Right forelimb (tissue), 1 donor: ENCODE measurements around the gene XYLT1.
"Not testable (repeated sequence)": the region's sequence is repeated elsewhere in the genome, so short reads cannot be mapped to it uniquely, and the experiment has no call there.

Experiments used
- DNase-seq: peaks from one replicate; pipeline ENCODE4 v3.0.0-alpha.2; 2018

The XYLT1 gene

DNA sequence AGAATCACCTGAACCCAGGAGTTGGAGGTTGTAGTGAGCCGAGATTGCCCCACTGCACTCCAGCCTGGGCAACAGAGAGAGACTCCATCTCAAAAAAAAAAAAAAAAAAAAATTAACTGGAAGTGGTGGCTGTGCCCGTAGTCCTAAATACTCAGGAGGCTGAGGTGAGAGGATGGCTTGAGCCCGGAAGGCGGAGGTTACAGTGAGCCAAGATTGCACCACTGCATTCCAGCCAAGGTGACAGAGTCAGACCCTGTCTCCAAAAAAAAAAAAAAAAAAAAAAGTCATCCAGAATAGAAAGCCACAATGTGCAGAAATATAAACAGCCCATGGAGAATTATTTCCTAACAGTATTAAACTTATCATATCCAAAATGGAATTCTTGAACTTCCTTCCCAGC is 11.6 kb upstream of the XYLT1 start:
- not testable (repeated sequence) for DNase-seq

DNA sequence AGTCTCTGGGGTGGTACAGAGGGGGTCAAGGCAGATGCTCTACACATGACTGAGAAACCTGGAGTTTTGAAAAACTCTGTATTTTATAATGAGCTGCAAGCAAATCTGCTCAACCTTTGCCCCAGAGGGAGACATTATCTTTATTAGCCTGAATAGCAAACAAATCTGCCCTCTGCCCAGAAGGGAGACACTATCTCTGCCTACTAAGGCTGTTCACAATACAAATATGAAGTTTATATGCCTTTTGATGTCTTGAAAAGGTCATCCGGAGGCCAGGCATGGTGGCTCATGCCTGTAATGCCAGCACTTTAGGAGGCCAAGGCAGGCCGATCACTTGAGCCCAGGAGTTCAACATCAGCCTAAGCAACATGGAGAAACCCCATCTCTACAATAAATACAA is 11.0 kb upstream of the XYLT1 start:
- no peak for DNase-seq

- not testable (repeated sequence) for DNase-seq
Observed at GRCh38 chr16:17477260-17477545, 6.4 kb upstream of the XYLT1 start.

- peak; percentile 54 for DNase-seq
Observed at GRCh38 chr16:17476414-17477259, 5.9 kb upstream of the XYLT1 start.

DNA sequence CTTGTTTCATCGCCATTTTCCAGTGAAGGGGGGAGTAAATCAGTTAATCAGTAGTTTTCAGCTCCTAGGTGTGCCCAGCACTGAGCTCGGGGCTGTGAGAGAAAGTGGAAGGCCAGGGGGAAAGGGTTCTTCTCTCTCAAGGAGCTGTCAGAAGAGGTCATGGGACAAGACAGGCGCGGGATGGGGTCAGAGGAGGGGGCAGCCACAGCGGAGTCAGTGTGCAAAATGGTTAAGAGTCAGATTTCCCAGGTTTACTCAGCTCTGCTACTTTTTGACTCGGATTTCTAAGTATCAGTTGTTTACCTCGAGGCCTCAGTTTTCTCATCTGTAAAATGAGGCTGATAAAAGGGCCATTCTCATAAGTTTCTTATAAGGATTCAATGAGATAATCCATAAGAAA is 4.3 kb upstream of the XYLT1 start:
- no peak for DNase-seq

- no peak for DNase-seq
Observed at GRCh38 chr16:17474572-17474971, 3.8 kb upstream of the XYLT1 start.

DNA sequence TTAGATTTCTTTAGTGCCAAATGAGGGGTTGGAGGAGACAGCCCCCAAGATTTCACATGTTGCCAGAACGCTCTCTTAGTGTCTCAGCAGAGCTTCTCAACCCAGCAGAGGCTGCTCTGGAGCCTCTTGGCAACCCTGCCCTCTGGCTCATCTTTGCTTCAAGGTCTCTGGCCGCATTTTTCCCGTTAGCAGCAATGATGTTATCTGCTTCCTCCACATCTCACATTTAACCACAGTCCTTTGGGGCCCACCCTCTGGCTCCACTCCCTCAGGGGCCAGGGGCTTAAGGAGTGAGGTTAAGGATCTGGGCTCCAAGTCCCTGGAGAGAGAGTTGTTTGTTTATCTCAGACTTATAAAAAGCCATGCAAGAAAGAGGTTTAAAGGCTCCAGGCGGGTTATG is 3.3 kb upstream of the XYLT1 start:
- DNase-seq: no peak

DNA sequence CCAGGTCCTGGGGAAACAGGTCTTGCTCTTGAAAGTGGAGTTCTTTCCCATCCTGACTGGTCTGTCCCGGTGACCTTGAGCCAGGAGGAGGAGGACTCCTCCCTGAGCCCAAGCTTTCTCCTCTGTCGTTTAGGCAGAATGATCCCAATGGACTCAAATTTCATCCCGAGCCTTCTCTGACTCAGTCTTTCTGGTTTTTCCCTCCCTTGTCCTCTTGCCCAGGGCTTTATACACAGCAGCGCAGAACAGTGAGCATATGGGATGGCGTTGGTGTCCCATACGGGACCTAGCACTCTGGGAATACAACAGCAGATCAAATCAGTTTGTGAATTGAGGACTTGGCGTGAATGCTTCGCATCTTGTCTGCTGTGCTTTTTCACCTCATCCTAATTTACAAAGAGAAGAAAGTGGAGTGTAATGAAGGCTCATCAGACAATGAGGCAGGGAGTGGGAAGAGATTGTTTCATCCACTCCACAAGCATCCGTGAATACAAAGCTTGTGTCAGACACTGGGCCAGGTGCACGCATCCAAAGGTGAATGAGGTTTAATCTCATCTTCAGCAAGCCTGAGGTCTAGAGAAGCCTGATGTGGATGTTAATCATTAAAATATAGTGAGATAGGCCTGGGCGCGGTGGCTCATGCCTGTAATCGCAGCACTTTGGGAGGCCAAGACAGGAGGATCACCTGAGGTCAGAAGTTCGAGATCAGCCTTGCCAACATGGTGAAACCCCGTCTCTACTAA is 1.1 kb upstream of the XYLT1 start:
- no peak for DNase-seq

DNA sequence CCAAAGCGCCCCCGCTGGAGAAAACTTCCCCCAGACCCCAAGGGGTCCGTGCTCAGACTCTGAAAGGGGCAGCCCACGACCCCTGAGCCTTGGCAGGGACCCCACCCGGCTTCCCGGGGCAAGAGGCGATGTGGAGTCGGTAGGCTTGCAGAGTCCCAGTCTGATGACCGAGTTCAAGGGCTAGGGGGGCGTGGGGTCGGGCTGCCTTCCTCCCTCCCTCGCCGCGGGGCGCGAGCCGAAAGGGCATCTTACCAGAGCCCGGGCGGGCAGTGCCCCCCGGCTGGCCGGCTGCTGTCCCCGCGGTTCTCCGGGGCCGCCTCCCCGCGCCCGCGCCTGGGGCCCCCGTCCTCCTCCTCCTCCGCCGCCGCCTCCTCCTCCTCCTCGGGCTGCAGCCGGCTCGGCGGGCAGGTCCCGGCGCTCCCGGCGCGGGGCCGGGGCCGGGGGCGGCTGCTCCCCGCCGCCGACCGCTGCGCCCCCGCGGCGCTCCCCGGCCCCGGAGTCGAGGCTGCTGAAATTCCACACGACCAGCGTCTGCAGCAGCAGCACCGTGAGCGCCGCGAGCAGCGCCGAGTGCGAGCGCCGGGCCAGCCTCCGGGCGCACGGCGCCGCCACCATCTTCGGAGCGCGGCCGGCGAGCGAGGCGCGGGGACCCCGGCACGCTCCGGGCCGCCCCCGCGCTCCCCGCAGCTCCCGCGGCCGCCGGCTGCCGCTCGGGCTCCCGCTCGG is 415 bp downstream of the XYLT1 start:
- DNase-seq: no peak

GRCh38 chr16:17469741-17470181 is 999 bp downstream of the XYLT1 start:
- no peak for DNase-seq

- no peak for DNase-seq
Observed at GRCh38 chr16:17469011-17469740, 1.6 kb downstream of the XYLT1 start.

DNA sequence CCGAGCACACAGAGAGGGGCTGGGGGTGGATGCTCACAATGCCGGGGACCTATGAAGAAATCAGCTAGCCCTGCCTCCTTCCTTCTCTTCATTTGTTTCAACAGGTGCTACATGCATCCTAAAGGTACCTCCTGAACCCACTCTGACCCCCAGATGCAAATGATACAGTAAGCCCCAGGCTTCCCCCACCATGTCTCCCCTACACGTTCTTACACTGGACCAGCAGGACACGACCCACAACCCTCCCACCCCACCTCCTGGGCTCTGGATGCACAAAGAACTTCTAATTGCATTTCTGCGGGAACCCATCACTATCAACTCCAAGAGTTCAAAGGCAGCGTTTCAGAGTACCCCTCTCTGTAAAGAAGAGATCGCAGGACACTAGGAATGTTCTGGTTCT is 2.1 kb downstream of the XYLT1 start:
- DNase-seq: peak; percentile 42

DNA sequence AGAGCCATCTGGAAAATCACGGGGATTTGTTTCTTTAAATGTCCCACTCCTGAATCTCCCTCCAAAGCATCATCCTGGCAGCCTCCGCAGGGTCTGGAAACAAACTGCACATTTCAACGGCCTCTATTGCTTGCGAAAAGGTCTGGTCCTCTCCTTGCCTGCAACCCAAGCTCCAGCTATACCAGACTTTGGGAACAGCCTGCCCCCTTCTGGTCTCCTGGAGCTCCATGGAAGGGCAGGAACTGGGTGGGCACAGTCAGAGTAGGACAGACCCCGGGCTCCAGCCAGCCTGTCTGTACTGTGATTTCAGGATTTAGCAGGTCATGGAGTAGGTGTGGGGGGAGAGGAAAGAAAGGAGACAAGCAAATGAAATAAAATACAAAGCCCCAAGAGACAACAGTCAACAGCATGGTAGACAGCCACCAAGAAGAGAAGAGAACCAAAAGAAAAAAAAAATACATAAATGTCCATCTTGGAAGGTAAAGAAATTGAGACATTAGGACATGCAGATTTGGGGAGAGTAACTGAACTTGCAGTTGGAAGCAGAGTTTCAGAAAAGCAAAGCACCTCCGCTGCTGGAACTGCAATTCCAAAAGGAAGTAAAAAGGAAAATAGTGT is 2.7 kb downstream of the XYLT1 start:
- DNase-seq: peak; percentile 86

GRCh38 chr16:17466876-17467275 is 3.9 kb downstream of the XYLT1 start:
- peak; percentile 23 for DNase-seq

DNA sequence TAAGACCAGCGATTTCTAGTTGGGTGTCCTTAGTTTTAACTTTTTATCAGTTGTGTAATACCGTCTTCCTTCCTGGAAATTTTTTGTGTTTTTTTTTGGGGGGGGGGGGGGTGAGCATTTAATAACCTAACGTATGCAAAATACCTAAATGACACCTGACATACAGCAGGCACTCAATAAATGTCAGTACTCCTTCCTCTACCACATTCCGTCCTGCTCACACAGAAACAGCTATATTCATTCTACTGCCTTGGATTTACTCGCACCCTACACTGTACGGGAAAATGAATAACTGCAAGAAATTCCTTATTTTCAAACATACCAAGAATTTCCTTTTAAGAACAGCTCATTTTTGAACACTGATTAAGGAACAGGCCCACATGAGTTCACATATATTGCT is 5.3 kb downstream of the XYLT1 start:
- no peak for DNase-seq

GRCh38 chr16:17463335-17463734 is 7.4 kb downstream of the XYLT1 start:
- DNase-seq: no peak

- no peak for DNase-seq
Observed at GRCh38 chr16:17461951-17462729, 8.6 kb downstream of the XYLT1 start.

GRCh38 chr16:17460890-17461289 is 9.9 kb downstream of the XYLT1 start:
- DNase-seq: no peak

DNA sequence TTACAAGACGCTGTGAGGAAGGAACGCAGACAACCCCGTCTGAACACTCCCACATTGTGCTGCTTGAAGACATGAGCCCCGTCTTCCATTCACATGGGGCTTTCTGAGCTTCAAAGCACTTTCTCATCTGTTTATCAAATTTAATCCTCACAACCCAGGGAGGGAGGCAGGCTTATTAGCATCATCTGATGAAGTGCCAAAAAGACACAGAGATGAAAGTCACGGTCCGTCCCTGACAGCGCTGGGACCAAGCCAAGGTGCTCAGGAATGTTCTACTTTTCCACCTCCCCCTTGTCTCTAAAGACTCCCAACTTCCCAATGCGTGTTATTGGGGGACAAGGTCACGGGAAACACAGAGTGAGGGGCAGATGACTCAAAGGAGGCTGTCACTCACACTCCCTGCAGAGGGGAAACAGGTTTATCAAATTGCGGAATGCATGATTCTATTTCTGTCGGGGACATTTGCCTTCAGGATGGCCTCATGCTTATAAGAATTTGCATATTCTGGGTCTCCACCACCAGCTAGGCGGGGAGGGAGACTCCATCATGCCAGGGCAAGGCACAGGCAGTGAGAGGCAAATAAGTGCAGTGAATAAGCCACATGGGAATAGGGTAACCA is 10.7 kb downstream of the XYLT1 start:
- no peak for DNase-seq

GRCh38 chr16:17457997-17458396 is 12.8 kb downstream of the XYLT1 start:
- no peak for DNase-seq

DNA sequence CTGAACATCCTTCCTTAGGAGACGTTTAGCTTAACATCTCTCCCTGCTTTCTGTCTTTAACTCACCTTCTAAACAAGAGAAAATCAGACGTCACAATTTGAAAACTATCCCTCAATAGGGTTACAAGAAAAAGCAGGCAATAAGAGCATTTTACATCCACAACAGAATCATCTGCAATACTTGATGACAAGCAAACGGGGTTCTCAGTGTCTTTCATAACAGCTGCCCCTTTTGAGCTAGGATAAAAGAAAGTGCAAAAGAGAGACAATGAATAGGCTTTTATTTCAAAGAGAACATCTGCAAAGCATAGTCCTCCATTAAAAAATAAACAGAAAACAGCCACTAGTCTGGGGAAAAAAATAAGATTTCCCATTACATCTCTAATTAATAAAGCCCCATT is 13.2 kb downstream of the XYLT1 start:
- DNase-seq: no peak
